Pons (tissue), 1 donor: ENCODE results near the gene ETNK2.
A peak's percentile ranks its signal among the peaks of the same experiment; 100 is the strongest.

Experiments used
- DNase-seq: peaks from one replicate; pipeline ENCODE4 v3.0.0-alpha.2; 2016; ENCODE audit warnings: low spot score

Gene ETNK2

DNA sequence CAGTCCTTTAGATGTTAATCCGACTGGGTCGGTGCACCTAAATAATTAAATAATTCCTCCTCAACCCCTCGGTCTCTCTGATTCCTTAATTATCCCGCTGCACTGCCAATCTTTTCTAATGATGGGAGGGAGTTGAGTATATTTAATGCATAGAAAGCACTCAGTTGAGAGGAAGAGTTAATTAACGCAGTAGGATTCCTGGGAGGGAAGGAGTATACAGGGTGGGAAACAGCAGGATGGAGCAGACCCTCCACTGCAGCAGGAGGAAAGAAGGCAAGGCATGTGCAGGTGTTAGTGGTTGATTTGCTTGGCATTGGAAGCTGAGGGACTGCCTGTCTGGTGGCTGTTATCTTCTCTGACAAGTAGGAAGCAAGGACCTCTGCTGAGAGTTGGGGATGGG lies 24.2 kb upstream of the ETNK2 start:
- DNase-seq, result no peak

DNA sequence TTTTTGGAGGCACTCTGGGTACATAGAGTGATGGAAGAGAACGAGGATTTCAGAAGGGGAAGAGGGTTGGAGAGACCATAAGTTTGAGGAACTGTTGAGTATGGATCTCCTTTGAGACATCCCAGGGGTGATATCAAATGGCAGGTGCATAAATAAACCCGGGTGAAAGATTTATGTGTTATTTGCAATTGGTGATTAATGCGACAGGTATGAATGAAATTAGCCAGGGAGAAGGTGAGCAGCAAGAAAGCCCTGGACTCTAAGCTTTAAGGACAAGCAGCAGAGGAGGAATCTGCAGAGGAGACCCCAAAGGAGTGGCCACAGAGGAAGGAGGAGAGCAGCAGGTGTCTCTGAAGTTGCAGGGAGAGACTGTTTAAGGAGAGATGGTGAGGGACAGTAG lies 23.1 kb upstream of the ETNK2 start:
- no peak for DNase-seq

DNA sequence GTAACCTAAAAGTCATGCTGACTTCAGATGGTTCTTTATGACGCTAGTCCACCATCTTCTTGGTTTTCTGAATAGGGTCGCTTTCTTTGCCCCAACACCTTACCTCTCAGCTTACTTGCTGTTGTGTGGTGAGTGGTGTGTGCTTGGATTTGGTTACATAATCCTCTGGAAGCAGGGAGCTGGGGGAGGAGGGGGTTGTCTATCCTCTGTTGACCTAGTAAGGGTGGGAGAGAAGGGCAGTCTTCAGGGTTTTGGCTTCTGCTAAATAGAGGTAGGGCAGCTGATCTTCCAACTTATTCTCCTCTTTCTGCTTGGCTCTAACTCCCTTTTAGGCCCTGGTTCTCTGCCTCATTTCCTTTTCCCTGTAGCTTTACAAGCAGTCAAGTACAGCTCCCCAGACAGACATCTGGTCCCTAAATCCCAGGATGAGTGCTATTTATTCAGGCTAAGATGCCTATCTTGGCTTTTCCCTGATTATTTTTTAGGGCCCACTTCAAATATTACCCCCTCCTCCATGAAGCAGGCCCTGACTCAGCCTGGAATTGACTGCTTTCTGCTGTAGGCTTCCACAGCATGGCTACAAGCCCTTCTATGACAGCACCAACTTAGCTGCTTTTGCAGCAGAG lies 20.7 kb upstream of the ETNK2 start:
- DNase-seq, result peak; percentile 28

DNA sequence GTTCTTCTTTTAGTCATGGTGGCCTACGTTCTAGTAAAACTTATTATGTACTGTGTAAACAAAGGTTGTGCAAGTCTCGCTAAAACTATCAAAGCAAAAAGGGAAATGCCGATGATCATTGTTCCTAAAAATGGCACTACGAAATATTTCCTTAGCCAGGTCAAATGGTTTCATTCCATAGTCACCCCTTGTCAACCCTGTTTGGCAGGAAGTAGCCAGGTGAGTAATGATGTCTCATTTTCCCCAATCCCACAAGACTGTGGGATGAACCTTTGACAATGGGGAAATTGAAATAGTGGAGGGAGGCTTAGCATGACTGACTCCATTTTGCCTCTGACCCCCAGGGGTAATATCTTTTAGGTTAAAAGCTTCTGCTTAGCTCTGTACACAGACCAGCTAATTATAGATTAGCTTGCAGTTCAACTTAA lies 19.9 kb upstream of the ETNK2 start:
- no peak for DNase-seq

DNA sequence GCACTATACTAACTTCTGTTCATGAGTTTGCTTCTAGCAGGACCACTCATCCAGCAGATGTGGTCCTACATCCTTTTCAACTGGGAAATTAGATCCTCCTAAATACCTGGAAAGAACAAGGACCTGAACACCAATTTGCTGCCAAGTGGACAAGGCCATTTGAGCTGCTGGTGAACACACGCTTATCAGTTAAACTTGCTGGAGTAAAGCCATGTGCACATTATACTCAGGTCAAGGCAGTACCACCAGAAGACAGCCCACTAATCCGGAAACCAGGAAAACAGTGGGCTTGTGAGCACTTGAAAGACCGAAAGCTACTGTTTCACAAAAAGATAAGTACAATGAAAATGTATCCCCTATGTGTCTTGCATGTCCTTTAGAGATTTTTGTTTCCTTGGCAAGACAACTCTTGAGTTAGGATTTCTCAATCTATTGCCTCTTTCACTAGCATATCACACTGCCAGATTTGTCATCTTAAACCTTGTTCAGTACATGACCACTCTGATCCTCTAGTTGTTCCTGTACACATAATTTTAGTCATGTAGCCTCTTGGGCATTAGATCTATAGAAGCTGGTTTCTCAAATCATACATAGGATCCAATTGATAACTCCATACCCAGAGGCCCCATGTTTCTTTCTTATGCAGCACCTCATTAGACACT lies 18.8 kb upstream of the ETNK2 start:
- DNase-seq, result no peak

DNA sequence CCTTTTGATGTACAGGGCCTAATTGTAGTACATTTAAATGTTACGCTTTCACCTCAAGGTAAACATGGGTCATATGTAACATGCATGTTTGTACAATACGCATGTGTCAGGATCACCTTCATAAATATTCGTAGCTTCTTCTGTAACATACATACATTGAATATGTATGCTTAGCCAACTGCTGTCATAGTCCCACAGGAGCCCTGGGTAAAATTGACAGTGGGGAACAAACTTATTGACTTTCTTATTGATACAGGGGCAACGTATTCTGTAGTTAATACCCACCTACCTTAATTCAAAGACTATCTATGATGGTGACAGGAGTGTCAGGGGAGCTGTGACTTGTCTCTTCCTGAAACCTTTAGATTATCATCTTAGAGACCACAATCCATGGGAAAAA lies 18.0 kb upstream of the ETNK2 start:
- no peak for DNase-seq

DNA sequence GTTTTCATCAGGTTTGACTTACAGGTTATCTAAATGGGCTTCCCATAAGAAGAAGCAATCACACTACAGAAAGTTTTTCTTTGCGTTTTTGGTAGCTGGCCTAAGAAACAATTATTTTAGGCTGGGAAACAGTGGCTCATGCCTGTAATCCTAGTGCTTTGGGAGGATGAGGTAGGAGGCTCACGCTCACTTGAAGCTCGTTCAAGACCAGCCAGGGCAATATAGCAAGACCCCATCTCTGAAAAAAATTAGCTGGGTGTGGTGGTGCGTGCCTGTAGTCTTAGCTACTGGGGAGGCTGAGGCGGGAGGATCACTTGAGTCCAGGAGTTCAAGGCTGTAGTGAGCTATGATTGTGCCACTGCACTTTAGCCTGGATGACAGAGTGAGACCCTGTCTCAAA lies 15.9 kb upstream of the ETNK2 start:
- no peak for DNase-seq

DNA sequence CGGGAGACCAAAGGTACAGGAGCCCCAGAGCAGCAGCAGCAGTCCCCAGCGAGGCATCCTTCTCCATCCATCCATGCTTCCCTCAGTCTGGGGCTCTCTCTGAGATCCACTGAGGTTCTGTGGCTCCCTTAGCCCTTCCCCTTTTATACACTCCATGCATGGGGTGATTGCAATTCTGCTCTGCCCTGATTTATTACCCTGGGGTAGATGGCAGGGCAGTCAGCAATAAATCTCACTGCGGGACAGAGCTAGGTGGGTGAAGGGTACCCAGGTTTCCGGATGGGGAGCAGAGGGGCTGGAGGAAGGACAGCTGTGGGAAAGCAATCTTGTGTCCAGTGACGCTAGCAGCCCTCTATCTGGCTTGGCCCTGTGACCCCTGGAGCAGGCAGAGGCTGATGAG lies 14.4 kb upstream of the ETNK2 start, which contains the start of gene REN:
REN (minus strand) TSS at position 119 of the 400 bp plus-strand sequence; CDS start at position 75, 44 bp downstream.
- no peak for DNase-seq

DNA sequence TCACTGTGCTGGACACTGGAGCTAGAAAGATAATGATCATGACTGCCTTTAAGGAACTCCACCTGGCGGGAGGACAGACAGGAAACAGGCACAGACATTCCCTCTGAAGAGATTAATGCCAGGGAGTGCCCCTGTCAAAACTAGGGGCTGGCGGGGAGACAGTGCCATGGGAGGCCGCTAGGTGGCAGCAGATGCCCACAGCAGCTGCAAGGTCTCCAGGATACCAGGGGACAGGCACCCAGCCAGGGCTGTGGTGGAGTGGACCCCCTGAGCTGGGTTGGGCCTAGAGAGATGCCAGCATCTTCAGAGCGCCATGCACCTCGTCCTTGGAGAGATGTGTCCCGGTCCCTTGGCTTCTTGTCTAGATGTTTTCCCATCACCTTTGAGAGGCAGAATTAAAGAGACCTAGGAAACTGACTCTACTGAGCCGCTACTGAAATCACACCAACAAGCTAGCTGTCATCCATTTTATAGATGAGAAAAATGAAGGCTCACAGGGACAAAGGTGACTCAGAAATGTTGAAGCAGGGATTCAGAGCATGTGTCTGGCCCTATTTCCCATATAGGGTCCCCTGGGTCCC lies 10.7 kb upstream of the ETNK2 start:
- DNase-seq, result peak; percentile 55

DNA sequence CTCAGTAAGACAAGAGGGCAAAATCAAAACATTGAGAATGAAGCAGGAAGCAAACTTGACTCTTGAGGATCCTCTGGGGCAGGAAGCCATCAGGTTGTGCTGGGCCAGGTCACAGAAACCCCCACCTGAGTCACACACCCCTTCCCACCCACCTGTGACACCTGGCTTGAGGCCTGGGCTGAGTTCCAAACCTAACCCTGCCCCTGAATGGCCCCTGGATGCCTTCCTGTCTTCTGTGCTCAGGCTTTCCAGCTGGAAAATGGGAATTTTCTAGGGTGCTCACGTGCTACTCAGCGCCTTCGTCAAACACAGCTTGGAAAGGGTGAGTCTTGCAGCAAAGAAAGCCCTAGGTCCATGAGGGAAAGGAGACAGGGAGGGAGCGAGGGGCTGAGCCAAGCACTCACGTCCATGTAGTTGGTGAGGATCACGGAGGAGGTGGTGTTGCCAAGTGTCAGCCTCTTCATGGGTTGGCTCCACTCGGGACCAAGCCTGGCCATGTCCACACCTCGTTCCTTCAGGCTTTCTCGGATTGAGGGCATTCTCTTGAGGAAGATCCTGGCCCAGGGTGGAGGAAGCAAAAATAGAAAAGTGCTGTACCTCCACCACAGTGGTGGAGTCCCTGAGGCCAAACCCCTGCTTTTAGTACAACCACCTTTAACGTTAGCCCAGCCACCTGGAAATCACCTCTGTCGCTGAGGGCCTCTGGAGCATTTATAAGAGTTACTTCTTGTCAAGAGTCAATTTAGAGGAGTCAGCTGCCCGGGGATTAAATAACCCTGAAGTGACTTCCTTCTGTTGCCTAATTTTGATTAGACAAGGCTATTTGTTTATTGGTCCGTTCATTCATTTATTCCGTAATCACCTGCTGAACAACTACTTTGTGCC lies 10.0 kb upstream of the ETNK2 start:
- DNase-seq, result no peak

DNA sequence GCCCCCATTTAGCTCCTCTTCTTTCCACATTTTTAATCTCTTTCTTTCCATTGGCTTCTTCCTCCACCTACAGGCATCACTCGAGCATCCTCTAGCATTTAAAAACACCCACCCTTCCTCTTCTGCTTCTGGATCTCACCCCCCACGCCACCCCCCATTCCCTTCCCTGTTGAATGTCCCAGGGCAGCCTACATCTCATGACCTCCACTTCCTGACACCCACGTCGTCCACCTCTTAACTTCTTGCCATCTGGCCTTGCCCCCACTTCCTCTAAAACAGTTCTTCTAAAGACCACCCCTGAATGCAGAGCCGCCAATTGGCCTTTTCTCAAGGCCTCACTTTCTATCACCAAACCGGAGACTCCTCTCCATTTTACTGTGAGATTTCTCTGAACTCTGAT lies 6.1 kb upstream of the ETNK2 start:
- no peak for DNase-seq

DNA sequence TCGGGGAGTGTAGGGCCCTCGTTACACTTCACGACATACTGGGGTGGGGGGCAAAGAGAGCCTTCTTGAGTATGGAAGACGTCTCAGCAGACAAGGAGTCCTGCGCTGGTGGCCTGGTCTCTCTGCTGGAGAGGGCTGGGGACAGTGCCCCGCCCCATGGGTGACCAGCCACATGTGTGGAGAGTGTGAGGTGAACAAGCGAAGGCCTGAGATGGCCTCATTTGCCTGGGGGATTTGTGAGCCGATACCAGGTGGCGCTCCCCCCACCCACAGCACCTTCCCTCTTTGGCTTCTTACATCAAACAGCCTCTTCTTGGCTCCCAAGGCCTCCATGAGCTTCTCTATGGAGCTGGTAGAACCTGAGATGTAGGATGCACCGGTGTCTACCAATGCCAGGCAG lies 4.0 kb upstream of the ETNK2 start:
- no peak for DNase-seq

DNA sequence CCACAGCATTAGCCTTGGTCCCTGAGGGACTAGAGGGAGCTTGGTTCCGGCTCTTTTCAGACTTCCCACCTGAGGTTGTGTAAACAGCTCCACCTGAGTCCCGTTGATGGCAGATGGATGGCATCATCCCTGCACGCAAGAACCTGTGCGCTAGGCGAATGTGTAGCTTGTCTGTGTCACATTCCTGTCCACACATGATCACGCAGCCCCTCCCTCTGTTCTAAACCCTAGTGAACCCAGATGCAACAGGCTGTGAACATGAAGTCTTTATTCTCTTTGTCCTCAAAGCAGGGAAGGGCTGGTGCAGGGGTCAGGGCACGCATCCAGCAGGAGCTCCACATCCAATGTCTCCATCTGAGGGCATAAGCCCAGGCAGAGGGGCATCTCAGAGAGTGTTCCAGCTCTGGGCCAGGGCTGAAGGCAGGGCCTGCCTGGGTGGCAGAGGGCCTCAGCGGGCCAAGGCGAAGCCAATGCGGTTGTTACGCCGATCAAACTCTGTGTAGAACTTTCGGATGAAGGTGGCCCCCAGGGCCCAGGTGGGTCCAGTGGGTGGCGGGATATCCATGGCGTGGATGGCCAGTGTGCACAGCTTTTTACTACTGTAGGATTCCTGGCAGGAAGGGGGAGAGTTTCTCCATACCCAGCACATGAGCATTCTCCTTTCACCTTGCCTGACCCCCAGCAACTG lies 2.9 kb upstream of the ETNK2 start:
- DNase-seq, result no peak

DNA sequence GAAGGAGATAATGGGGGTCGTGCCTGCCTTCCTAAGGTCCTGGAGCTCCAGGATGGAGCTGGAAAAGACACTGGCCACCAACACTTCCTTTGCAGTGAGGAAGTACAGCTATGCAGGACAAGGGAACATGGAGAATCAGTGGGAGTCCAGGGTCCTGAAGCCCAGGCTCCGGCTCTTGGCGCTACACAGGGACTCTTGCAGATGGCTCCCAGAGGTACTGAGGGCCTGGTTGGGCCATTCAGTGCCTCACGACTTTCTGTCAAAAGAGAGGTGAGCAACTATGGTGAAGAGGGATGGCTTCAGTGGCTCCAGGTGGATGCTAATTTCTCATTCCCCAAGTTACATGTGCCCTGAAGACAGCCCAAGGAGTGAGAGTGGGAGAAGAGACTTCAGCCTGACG lies 1.8 kb upstream of the ETNK2 start:
- DNase-seq, result no peak

DNA sequence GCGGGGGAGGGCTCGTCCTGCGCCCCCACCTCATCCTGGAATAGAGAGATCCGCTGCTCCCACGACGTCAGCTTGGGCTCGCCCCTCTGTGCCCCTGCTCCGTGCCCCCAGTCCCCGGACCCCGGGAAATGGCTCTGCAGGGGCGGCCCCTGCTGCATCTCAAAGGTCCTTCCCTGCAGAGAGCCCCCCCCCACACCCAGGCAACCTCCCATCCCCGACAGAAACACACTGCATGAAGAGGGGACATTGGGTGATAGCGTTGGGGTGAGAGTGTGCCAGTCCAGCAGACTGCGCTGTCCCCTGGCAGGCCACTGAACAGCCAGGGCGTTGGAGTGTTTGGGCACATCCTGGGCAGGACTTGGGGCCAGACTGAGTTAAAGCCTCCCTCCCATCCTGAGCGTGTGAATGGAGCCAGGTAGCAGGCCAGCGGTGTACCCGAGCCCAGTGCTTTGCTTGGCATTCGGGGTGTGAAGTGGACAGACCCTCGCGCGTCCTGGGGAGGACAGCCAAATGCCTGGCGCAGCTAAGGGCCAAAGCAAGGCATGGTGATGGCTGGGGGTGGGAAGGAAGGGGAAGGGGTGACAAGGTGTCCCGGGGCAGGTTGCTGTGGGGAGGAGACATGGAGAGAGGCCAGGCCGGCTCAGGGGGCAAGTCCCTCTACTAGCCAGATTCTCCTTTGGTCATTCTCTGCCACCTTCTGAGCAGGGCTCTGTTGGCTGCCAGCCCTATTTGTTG lies 633 bp upstream of the ETNK2 start:
- DNase-seq, result no peak

DNA sequence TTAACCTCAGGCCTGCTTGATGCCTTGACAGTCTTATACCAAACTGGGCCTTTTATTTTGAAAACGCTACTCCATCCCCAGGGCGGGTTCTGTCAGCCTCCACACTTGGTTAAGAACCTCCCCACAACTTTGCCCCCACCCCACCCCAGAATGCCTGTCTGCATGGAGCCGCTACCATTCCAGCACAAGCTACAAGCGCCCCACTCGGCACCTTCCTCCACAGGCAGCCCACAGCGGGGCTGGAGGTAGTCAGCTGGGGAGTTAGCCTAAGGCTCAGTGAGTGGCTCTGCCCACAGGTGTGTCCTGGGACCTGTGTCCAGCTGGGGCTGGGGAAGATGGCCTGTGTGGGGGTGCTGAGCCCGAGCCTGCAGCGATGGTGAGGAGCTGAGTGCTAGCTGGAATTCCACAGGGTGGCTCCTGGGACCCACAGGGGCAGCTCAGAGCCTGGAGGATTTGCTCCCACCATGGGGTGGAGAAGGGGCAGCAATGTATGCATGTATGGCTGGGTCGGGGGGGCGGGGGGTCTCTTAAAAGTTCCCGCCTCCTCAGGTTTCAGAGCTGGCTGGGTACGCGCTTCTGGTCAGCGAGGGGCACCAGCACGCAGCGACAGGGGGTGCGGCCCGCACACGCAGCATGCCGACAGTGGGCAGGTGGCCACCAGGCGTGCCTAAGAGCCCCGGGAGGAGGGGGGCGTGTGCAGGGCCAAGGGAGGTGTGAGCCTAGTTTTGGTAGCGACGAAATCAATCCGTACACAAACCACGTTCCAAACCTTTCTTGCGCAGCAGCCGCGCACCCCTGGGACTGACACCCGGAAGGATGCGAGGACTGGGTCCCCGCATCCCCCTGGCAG lies 917 bp downstream of the ETNK2 start:
- DNase-seq, result no peak

DNA sequence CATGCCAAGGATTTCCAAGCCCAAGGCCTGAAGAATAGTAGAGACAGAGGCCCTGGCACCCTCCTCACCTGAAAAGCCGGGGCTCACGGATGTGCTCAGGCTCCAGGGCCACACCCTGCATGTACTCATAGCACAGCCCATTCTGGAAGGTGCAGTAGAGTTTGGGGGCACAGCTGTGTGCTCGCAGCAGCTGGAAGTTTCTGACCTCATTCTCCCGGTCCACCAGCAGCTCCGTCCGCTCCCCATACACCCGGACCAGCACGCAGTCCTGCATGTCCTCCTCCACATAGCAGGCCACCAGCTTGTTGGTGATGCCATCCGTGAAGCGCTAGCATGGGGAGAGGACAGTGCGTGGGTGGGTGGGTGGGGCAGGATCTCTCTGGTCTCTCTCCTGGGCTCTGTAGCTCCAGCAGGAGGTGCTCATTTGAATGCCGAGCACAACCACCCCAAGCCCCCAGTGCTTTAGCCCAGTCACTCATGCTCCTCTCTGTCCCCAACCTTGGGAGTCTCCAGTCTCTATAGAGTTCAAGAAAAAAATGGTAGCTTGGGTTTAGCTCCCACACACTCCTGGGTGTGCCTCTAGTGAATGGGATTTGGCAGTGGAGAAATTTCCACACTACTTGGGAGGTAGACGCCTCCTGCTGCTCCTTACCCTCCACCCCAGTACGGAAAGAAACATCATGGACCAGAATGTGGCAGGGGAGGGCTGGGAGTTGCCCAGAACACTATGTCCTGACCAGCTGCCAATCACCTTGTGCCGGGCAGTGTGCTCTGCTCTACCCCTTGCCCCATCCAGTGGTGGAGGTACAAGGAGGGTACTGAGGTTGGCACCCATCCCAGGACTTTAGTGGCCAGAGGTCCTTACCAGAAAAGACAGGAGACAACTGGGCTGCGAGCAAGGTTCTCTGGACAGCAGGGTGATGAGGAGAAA lies 1.9 kb downstream of the ETNK2 start:
- no peak for DNase-seq

DNA sequence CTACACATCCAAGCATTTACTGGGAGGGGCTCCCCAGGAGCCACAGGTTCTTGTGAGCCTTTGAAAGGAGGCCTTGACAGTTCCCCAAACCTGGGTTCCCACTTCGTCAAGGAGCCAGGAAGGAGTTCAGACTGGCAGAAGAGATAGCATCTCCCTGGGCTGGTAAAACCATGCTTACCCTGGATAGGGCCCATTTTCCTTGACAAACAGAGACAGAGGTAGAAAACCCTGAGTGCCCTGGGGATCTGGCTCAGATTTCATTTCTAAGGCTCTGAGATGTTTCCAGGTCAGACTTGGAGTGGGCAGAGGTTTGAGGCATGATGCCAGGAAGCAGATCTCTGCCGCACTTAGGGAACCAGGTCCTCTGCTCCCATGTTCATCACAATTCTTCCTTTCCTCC lies 2.7 kb downstream of the ETNK2 start:
- DNase-seq, result no peak
